CD4-positive, alpha-beta T cell treated with Interleukin-6 for 4 hours (primary cell): ENCODE results near the gene NUDT13.

Experiments
- DNase-seq: peaks from one replicate; pipeline ENCODE4 v3.0.0-alpha.2; 2020; ENCODE audit warnings: mixed read lengths

NUDT13 gene

DNA sequence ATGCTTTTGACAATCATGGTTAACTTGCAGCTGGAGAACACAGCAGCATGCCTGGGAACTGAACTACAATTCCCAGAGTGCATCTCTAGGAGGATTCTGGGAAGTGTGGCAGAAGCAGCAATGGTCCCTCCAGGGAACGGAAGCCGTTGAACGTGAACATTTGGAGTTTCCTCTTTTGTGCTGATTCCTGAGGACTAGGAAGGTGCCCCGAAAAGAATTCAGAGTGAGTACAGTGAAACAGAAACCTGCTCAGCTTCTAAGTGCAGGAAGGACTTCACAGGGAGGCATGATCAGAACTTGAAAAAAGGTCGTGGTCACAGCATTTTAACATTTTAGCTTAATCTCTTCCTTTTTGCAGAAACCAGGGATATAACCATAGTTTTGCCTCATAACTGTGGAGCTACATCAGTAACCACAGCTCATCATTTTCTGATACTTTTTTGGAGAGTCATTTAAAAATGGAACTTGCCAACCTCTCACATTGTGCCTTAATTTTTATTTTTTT lies at the start of gene NUDT13:
TSS of gene NUDT13 (plus strand) at position 111 of the 505 bp plus-strand sequence. CDS start 3,911 bp downstream, outside the sequence.
- peak; percentile 62 for DNase-seq

DNA sequence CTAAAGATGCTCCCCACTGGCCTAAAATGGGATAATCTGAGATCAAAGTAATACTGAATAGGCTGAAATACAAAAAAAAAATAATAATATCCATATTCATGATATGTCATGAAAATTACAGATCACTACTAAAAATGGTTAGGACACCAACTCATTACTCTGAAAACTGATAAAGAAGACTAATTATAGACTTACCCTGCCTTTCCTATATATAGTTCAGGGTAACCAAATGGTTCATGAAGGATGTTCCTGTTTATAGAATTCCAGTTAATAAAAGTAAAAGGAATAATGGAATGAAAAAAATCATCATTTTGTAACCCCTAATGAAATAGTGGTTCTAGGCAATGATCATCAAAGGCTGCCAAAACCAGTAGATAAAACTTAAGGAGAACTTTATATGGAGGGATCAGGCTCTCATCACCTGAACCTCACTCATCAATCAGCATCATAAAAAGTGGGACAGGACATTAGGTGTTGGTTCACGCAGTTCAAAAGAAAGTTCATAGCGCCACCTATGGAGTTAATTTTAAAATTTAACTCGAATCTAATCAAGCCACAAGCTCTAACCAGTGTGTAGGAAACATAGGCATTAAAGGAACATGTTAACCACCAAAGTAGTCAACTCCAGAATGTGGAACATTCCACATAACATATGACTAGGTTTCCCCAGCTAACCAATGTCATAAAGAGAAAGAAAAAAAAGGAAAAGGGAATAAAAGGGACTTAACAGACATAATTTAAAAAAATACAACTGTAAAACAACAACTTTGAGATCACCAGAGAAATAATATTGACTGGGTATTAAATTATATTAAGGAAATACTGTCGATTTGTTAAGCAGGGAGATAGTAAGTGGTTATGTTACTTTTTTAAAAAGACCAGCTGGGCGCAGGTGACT lies 49.3 kb upstream of the NUDT13 start:
- no peak for DNase-seq

DNA sequence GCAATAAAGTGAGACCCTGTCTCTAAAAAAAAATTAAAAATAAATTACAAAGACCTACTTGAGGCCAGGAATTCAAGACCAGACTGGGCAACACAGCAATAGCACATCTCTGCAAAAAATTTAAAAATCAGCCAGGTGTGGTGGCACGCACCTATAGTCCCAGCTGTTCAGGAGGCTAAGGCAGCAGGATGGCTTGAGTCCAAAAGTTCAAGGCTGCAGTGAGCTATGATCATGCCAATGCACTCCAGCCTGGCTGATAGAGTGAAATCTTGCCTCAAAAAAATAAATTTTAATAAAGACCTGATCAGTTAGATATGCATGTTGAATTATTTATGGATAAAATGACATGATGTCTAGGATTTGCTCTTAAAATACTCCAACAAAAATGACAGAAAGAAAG lies 48.5 kb upstream of the NUDT13 start:
- DNase-seq: no peak

DNA sequence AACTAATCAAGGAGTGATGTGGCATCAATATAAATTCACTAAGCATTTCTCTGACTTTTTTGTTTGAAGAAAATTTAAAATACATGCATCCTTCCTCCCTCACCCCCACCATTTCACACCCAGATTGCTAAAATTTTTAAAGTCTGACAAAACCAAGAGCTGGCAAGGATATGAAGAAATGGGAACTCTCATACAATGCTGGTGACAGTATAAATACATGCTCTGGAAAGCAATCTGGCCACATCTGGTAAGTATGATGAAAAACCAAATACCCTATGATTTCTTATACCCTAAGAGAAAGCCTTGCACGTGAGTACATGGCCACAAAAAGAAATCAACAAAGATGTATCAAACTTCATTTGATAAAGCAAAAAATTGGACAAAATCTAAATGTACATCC lies 44.8 kb upstream of the NUDT13 start:
- DNase-seq: no peak

- DNase-seq: no peak
These were observed 36.6 kb upstream of the NUDT13 start for GRCh38 chr10:73073627-73074026.

DNA sequence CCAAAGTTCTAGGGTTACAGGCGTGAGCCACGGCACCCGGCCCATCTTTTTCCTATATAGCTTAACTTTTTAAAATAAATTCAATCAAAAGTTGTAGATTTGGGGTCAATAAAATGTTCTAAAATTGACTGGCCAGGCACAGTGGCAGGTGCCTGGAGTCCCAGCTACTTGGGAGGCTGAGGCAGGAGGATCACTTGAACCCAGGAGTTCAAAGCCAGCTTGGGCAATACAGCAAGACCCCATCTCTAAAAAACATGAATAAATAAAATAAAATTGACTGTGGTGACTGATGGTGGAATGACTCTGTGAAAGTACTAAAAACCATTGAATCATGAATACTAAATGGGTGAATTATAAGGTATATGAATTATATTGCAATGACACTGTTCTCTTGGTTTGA lies 34.4 kb upstream of the NUDT13 start:
- DNase-seq: no peak

DNA sequence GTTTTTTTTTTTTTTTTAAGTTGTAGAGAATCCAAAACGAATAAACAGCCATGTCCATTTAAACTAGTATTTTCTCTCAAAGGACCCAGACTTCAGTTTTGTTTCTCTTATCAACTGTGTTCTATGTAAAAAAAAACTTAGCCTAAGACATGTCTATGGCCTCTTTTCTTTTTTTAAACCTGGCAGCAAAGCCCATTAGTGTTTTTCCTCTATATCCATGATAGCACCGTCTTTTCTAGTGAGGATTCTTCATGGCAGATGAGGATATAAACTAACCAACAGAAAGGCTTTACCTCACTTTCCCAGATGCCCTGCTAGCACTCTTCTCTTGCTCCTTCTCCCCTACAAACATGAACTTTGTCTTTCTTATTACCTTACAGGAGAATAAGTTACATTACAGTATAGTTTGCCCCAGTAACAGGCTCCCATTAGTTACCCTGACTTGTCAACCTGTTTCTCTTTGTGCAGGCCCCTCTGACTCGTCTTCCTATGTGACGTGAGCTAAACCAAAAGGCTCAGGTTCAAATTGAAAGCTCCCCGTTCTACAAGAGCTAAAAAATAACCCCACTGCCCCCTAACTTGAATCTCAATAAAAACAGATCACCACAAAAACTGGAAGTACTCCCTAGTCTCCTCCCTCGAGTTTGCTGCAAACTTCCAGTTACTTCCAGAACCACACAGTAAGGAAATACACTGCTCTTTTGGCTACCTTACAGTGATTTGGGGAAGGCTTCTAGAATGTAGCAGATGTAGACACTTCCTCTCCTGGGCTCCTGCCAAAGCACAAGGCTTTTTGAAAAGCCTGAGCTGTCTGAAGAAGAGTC lies 33.7 kb upstream of the NUDT13 start:
- DNase-seq: no peak

DNA sequence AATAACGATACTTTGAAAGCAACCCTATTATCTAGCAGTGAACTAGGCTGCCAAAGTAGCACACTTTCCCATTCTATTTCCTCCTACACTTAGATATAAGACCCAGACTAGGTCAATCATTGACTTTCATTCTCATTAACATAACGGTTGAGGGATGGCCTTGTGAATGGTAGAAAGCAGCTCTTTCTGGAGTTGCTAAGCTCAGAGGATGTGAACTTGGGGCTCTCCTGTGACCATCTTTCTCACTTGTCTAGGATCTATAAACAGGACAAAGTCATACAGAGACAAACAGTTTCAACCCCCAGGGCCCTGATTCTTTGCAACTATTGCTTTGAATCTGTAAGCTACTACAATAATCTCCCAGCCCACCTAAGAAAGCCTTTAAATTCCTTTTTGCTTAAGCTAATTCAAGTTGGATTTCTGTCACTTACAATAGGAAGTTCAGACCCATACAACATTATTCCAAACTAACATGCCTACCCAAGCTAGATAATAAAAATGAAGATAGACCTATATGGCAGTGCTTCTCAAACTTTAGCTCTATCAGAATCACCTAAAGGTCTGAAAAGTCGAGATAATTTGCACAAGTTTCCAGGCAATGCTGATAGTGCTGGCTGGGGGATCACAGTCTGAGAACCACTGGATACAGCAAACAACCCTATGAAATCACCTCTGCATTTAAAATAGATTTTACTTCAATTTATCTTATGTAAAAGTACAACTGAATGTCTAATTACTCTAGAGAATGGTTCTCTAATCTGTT lies 30.3 kb upstream of the NUDT13 start:
- no peak for DNase-seq

GRCh38 chr10:73083221-73083620 lies 27.0 kb upstream of the NUDT13 start:
- DNase-seq: no peak

DNA sequence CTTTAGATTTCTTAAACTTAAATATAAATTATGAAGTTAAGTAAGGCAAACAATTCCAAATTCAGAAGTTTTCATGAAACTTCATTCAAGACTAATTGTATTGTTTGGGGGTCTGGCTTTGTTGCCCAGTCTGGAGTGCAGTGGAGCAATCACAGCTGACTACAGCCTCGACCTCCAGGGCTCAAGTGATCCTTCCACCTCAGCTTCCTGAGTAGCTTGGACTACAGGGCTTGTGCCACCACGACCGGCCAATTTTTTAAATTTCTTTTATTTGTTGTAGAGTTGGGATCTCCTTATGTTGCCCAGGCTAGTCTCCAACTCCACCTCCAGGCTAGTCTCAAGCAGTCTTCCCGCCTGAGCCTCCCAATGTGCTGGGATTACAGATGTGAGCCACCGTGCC lies 26.0 kb upstream of the NUDT13 start:
- DNase-seq: no peak

DNA sequence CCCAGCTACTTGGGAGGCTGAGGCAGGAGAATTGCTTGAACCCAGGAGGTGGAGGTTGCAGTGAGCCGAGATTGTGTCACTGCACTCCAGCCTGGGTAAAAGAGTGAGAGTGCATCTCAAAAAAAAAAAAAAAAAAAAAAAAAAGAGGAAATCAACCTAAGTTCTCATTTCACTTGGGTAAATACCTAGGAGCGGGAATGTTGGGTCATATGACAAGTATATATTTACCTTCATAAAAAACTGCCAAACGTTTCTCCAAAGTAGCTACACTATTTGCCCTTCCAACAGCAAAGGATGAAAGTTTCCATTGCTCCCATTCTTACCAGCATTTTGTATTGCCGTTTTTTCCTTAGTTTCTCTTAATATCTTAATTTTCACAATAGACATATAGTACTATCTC lies 23.4 kb upstream of the NUDT13 start:
- DNase-seq: no peak

DNA sequence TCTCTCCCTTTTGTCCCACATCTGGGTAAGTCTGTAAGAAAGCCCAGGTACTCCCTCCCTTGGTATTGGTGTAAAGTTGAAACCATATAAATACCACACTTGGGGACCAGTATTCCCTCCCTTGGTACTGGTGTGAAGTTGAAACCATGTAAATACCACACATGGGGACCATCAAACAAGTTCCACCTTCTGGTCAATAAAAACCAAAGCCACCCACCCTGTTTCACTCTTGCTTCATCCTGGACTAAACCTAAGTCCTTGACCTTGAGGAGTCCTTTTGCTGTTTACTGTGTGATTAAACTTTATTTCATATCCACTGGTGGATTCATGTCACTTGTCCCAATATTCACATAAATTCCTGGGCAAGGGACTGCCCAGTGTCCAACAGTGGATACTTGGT lies 22.0 kb upstream of the NUDT13 start:
- no peak for DNase-seq

DNA sequence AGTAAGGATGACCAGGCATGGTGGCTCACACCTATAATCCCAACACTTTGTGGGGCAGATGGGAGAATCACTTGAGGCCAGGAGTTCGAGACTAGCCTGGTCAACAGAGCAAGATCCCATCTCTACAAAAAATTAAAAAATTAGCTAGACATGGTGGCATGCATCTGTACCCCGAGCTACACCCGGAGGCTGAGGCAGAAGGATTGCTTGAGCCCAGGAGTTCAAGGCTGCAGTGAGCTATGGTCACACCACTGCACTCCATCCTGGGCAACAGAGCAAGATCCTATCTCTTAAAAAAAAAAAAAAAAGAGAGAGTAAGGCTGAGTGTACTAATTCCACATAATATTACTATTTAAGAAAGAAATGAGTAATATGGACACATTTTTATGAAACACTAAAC lies 17.4 kb upstream of the NUDT13 start:
- no peak for DNase-seq

GRCh38 chr10:73093922-73094850 lies 16.1 kb upstream of the NUDT13 start:
- DNase-seq: no peak

- DNase-seq: no peak
These were observed 15.2 kb upstream of the NUDT13 start for GRCh38 chr10:73094986-73095480.

- DNase-seq: peak; percentile 29
These were observed 14.7 kb upstream of the NUDT13 start for GRCh38 chr10:73095481-73096021.

GRCh38 chr10:73096041-73096448 lies 14.2 kb upstream of the NUDT13 start:
- DNase-seq: peak; percentile 73

DNA sequence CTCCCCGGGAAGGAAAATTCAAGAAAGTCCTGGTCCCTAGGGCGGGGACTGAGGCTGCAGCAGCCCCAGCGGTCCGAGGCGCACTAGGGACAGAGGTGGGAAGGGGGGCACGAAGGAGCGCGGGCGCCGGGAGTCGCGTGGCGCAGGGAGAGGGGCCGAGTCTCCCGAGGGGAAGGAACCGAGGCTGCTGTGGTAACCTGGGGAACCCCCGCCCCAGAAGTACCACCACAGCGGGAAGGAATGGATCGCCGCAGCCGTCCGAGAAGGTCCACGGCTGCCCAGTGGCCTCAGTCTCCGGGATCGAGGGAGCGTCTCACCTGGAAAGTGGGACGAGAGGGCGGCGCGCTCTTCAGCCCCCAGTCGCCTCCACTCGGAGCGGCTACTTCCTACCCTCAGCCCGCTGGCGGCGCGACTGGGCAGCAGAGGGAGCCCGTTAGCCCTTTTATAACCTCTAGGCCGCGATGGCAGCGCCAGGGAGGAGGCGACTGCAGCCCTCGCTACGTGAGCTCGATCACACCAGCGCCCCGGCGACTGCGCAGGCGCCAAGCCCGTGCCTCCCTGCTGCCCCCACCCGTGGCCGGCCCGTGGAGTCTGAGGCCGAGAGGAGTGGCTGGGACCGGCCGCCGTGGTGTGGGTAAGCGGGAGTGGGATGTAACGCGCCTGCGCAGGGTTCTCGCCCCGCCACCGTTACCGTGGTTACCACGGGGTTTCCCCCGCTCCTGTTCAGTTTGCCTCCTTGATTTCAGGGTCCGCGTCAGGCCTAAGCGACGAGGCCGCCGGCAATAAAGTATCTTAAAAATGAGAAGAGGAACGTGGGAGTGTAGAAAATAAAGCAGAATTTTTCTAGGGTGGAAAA lies 13.6 kb upstream of the NUDT13 start, which contains the start of gene P4HA1:
TSS of gene P4HA1 (minus strand) at position 418 of the 856 bp plus-strand sequence. CDS start 21,983 bp downstream, outside the sequence.
- peak; percentile 99 for DNase-seq

- DNase-seq: no peak
These were observed 13.0 kb upstream of the NUDT13 start for GRCh38 chr10:73097305-73097670.

DNA sequence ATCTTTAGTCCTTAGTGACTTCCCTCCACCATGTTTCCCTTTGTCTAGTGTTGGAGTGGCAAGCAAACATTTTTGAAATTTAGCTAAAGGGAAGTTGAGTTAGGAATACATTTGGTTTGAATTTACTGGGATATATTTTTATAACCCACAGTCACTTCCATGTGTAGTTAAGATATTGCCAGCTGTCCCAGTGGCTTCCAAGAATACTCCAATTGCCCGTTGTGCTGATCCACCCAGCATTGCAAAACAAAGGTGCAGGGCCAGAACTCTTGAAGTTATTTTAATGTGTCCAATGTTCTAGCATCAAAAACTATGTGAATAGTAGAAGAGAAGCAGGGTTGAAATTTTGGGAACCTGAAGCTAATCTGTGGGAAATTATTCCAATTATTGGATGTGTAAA lies 11.1 kb upstream of the NUDT13 start:
- DNase-seq: no peak
